Keratinocyte (primary cell): ENCODE results near the gene CD81. TPM values are rescaled to one million over a fixed set of nuclear protein-coding genes. Genes with fewer than 3 reads are reported as not detected.

ENCODE experiments used
- DNase-seq: peaks from one replicate; pipeline ENCODE4 v3.0.0-alpha.2; 2011; ENCODE audit warnings: low read depth, missing footprints, low spot score
- FAIRE-seq: peaks from 2 replicates; lab custom pipeline; 2011; peaks lifted over from hg19 to GRCh38; lab: Jason Lieb, UNC
- H2AFZ ChIP-seq: 2 replicates; pipeline ENCODE4 v1.6.0; 2012; ENCODE audit warnings: low read length, control low read depth, inconsistent platforms; ENCODE audit not compliant: control insufficient read depth
- H3K27ac ChIP-seq: 2 replicates; pipeline ENCODE4 v1.5.1; 2011; ENCODE audit warnings: low read length; ENCODE audit not compliant: control insufficient read depth, insufficient read depth
- H3K27me3 ChIP-seq: 3 replicates; pipeline ENCODE4 v1.6.0; 2011; ENCODE audit warnings: low read length; ENCODE audit not compliant: control insufficient read depth, insufficient read depth; ENCODE audit errors: extremely low read depth
- H3K36me3 ChIP-seq, 2 experiments: 2 replicates in 1 of 2; 3 replicates in 1 of 2; pipeline ENCODE4 v1.5.1; 2011; ENCODE audit warnings: low read length in 2 of 2, mild to moderate bottlenecking in 1 of 2; ENCODE audit not compliant: control insufficient read depth in 2 of 2, insufficient read depth in 2 of 2; ENCODE audit errors: extremely low read depth in 1 of 2
- H3K4me1 ChIP-seq: 3 replicates; pipeline ENCODE4 v1.5.1; 2011; ENCODE audit warnings: low read length; ENCODE audit not compliant: control insufficient read depth, insufficient read depth; ENCODE audit errors: extremely low read depth
- H3K4me2 ChIP-seq: 3 replicates; pipeline ENCODE4 v1.6.0; 2011; ENCODE audit warnings: low read depth, low read length; ENCODE audit not compliant: control insufficient read depth, insufficient read depth; ENCODE audit errors: extremely low read depth
- H3K4me3 ChIP-seq, 3 experiments: fragments of 200-600 bp in 1 of 3; sonication (generic) in 1 of 3; 2 replicates in 2 of 3; 3 replicates in 1 of 3; pipeline ENCODE4 v1.5.1; 2011 to 2016; ENCODE audit warnings: low read length in 3 of 3, mild to moderate bottlenecking in 3 of 3, control low read depth in 2 of 3, inconsistent platforms in 1 of 3, low read depth in 1 of 3, mixed read lengths in 1 of 3, mixed run types in 1 of 3, moderate library complexity in 1 of 3; ENCODE audit not compliant: control insufficient read depth in 2 of 3, insufficient read depth in 2 of 3; ENCODE audit errors: extremely low read depth in 1 of 3
- H3K79me2 ChIP-seq: 2 replicates; pipeline ENCODE4 v1.6.0; 2012; ENCODE audit warnings: low read length; ENCODE audit not compliant: control insufficient read depth, insufficient read depth
- H3K9ac ChIP-seq: 3 replicates; pipeline ENCODE4 v1.6.0; 2011; ENCODE audit warnings: low read length; ENCODE audit not compliant: control insufficient read depth, insufficient read depth; ENCODE audit errors: extremely low read depth
- H3K9me1 ChIP-seq: 3 replicates; pipeline ENCODE4 v1.6.0; 2011; ENCODE audit warnings: low read length; ENCODE audit not compliant: control insufficient read depth, insufficient read depth; ENCODE audit errors: extremely low read depth
- H3K9me3 ChIP-seq: 2 replicates; pipeline ENCODE4 v1.5.1; 2012; ENCODE audit warnings: low read depth, low read length; ENCODE audit not compliant: control insufficient read depth
- H4K20me1 ChIP-seq: 3 replicates; pipeline ENCODE4 v1.6.0; 2011; ENCODE audit warnings: low read length; ENCODE audit not compliant: control insufficient read depth, insufficient read depth; ENCODE audit errors: extremely low read depth
- CTCF ChIP-seq, 3 experiments: IDR thresholded peaks in 1 of 3; conservative IDR thresholded peaks in 1 of 3; optimal IDR thresholded peaks in 1 of 3; 2 replicates in 2 of 3; 3 replicates in 1 of 3; pipeline versions ENCODE3 to v1.5.1; 2011; ENCODE audit warnings: low read length in 3 of 3, mild to moderate bottlenecking in 3 of 3, moderate library complexity in 2 of 3, control low read depth in 1 of 3, inconsistent platforms in 1 of 3; ENCODE audit not compliant: insufficient read depth in 2 of 3; ENCODE audit errors: extremely low read depth in 1 of 3
- EZH2 ChIP-seq: IDR thresholded peaks from one replicate; pipeline ENCODE4 v1.6.1; 2012; ENCODE audit warnings: inconsistent platforms, mild to moderate bottlenecking, low read length, moderate library complexity
- dilution Hi-C: fragments of 300-500 bp; cut with MboI; formaldehyde crosslinking; loops from one replicate; pipeline ENCODE4 v1.7.0; 2020; ENCODE audit warnings: low sequenced_read_pairs; ENCODE audit not compliant: extremely low pct_ligation_motif_present
- polyA plus RNA-seq, 5 experiments: library from polyadenylated mRNA; depleted of rRNA in 3 of 5; stranded (reverse) in 3 of 5; stranded (forward) in 1 of 5; unstranded in 1 of 5; fragments of >200 nt; gene quantifications; 1 replicate in 1 of 5; 2 replicates in 3 of 5; 3 replicates in 1 of 5; pipeline versions ENCODE4 v1.2.1 to v1.2.3, GENCODE V29; 2011 to 2012; ENCODE audit warnings: missing spikeins in 2 of 5, low read depth in 1 of 5, low replicate concordance in 1 of 5

Gene CD81
- polyA plus RNA-seq, 1 donor (not counting 4 experiments of a cell fraction or from before 2014, with no cell fraction given) = 194 TPM

GRCh38 chr11:2393941-2394817, 17.1 kb downstream of the CD81 start:
- H2AFZ ChIP-seq = no peak overlapping the region
- H3K4me3 ChIP-seq = no peak overlapping the region
- H3K9me3 ChIP-seq = no peaks in the 10 kb centered on the region
- peaks cover 16% of the 10 kb centered on the region for H4K20me1 ChIP-seq
- FAIRE-seq = no peak
- peaks cover 53% of the 10 kb centered on the region for H3K79me2 ChIP-seq
- no peak for TF ChIP-seq CTCF (optimal IDR thresholded peaks at IDR 0.05 in 1 of 3, IDR thresholded peaks at IDR 0.05 in 1 of 3, conservative IDR thresholded peaks at IDR 0.05 in 1 of 3; ENCODE audit: extremely low read depth in 1 of 3, insufficient read depth in 2 of 3, low read length in 3 of 3)
- TF ChIP-seq EZH2 = no peak
- H3K27me3 ChIP-seq = no peaks in the 10 kb centered on the region
- H3K4me2 ChIP-seq = no peak overlapping the region
- no peak overlapping the region for H3K27ac ChIP-seq
- peaks cover 23% of the 10 kb centered on the region for H3K4me1 ChIP-seq
- dilution Hi-C loops = no loop called here
- H3K9me1 ChIP-seq = no peaks in the 10 kb centered on the region
- H3K9ac ChIP-seq = no peak overlapping the region
- peaks cover 36 to 46% of the 10 kb centered on the region in 2 experiments for H3K36me3 ChIP-seq
- no peak for DNase-seq

GRCh38 chr11:2394818-2395105, 17.7 kb downstream of the CD81 start:
- Histone ChIP-seq H3K4me1 (peaks cover 23% of the 10 kb centered on the region), H3K27me3 (no peaks in the 10 kb centered on the region), H3K36me3 (peaks cover 36 to 40% of the 10 kb centered on the region in 2 experiments), H3K9me1 (no peaks in the 10 kb centered on the region), H2AFZ (no peak overlapping the region), H3K79me2 (peaks cover 47% of the 10 kb centered on the region), H4K20me1 (peaks cover 11% of the 10 kb centered on the region), H3K9me3 (no peaks in the 10 kb centered on the region), H3K9ac (no peak overlapping the region), H3K4me2 (no peak overlapping the region), H3K27ac (no peak overlapping the region), H3K4me3 (no peak overlapping the region)
- DNase-seq = no peak
- TF ChIP-seq EZH2 = no peak
- no peak for TF ChIP-seq CTCF (optimal IDR thresholded peaks at IDR 0.05 in 1 of 3, IDR thresholded peaks at IDR 0.05 in 1 of 3, conservative IDR thresholded peaks at IDR 0.05 in 1 of 3; ENCODE audit: extremely low read depth in 1 of 3, insufficient read depth in 2 of 3, low read length in 3 of 3)
- dilution Hi-C loops = no loop called here
- FAIRE-seq = no peak
